CD4-positive, alpha-beta T cell treated with Interleukin-2 at 100 ng/mL for 4 hours (primary cell): Measurements from ENCODE around the gene TUSC1.
"Not testable (repeated sequence)": the region's sequence is repeated elsewhere in the genome, so short reads cannot be mapped to it uniquely, and the experiment has no call there.

Experiments
- DNase-seq: peaks from one replicate; pipeline ENCODE4 v3.0.0-alpha.2; 2020; ENCODE audit warnings: low spot score

Gene TUSC1

DNA sequence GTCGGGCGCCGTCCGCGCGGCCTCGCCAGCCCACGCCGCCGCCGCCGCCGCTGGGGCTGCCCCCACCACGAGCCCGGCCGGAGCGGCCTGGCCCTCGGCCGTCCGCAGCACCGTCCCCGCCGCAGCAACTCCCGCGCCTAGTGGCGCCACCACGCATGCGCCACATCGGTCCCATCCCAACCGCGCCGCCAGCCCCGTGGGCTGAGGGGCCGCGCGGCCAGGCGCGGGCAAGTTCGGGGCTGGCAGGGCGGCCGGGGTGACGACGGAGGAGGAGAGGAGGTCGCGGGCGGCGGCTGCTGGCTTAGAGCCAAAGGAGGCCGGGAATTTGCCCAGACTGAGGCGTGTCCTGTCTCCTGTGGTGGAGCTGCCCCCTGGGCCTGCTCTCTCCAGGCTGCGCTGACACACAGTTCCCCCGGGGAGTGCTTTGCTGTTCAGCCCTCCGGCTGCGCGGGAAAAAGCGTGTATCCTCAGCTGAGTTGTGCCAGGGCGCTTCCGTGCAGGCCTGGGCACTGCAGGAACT, at the start of gene TUSC1:
Gene TUSC1 (minus strand): TSS at position 298 of the 520 bp plus-strand sequence. CDS start 132 bp downstream, at position 166.
- no peak for DNase-seq

DNA sequence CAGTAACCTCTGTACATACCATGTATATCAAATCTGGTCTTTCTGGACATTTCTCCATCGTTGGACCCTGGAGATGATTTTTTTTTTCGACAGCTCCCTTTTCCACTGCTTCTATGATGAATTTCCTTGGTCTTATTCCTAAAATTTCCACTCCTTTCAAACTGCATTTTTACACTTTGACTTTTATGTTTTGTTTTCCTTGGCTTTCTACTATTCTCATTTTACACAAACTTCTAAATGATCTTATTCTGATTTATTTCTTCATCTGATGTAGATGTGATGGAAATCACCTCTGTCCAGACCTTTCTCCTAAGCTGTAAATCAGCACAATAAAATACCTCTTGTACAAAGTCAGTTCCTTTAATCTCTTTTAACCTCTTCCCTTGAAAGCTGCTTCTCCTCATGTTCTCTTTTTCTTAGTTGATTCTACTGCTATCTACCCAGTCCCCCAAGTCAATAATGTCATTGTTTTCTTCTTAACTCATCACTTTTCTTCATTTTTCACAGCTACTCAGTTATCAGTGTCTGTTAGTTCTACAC, 48.7 kb upstream of the TUSC1 start:
- no peak for DNase-seq

DNA sequence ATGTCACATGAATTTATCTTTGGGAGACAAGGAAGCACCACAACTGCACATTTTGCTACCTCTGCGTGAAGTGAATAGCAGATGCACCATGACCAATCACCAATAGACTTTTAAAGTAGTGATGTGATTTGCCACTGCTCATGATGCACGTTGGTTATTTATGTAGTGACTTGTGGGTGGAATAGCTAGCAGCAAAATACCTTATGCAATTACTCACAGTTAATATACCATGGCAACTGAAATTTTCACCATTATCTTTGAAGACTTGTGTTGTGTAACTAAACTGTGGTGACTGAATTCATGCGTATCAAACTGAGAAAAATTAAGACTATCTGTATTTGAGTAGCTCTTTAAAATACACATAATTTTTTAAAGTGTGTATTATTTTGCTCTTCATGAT, 46.2 kb upstream of the TUSC1 start:
- no peak for DNase-seq

DNA sequence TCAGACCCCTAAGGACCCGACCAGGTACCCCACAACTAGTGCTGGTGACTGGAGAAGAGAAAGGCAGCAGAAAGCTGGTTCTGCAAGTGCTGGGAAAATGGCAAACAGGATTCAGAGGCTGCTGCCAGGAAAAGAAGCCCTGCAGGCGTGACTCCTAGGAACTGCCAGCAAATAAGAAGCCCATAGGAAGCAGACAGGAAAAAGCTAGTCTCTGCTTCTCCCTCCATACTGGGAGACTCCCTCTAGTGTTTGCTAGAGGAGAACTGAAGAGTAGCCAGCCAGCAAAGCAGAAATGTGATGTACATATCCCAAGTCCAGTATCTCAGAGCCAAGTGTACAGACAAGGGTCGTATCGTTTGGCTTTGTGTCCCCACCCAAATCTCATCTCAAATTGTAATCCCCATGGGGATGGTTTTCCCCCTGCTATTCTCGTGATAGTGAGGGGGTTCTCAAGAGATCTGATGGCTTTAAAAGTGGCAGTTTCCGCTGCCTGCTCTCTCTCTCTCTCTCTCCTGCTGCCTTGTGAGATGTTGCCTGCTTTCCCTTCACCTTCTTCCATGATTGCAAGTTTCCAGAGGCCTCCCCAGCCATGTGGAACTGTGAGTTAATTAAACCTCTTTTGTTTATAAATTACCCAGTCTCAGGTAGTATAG, 38.1 kb upstream of the TUSC1 start:
- no peak for DNase-seq

DNA sequence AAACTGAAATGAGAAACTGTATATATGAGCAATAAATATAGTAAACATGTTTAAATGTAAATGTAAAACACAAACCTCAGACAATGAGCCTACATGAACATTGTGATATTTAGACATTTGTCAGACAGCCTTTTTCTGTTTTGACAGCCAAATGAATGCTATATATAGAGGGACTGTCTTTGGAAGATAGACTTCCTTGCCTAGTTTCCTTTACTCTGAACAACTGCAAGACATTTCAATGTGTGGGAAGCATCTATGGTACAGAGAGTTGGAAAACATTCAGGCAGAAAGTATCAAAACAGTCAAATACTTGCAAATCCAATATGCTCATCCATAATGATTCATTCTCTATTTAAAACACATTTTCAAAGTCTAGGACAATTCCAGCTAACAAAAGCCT, 31.7 kb upstream of the TUSC1 start:
- DNase-seq, result no peak

DNA sequence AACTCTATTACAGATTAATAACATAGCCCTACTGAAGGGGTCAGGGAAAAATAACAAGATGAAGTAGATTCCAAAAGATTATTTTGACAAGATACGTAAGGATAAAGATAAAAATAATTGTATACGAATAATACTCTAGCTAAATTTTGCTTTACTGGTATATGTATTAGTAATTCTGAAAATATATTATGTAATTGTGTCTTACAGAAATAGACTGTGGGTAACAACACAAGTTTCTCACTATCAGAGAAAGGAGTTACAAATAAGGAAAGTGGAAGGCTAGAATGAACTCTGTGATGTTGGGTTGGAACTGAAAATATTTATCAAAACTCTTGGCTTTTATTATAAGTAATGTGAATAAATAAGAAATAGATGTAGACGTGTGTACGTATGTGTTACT, 26.6 kb upstream of the TUSC1 start:
- no peak for DNase-seq

DNA sequence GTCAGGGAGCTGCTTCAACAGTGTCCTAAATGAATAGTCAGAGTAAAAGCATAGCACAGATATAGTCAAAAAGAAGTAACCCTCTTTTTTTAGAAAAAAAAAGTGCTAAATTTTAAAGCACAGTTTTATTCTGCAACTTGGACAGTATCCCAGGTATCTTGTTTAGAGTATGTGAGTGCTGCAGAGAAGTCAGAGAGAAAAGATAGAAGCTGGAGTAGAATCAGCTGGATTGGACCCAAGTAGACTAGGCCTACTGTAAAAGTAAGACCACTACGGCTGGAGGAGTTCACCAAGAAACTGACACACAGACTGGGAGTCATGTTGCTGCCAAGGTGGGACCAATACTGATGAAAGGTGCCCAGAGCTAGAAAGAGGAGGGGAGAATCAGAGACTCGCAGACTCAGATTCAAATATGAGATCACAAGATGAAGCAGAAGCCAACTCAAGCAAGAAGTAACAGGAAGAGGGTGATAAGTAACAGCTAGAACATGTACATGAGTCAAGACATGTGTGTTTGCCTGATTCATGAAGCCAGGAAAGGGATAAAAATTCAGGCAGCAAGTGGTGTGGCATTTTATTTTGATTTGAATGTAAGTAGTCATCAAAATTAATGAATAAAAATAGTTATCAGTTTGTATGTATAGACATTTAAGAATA, 25.6 kb upstream of the TUSC1 start:
- DNase-seq, result no peak

DNA sequence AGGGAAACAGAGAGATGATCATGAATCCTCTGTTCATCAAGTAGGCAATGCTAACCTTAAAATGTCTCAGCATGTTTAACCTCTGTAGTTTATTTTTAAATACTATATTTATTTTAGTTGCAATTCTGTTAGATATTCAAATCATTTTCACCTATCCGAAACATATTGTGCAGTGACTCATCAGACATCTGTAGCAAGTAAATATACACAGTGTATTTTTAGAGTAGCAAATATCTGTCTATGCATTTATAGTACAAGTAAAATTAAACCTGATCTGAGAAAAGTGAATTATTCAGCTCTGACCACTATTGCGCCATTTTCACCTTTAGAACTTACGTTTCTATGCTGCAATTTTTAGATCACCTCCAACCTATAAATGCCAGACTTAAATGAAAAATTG, 24.3 kb upstream of the TUSC1 start:
- DNase-seq, result no peak

DNA sequence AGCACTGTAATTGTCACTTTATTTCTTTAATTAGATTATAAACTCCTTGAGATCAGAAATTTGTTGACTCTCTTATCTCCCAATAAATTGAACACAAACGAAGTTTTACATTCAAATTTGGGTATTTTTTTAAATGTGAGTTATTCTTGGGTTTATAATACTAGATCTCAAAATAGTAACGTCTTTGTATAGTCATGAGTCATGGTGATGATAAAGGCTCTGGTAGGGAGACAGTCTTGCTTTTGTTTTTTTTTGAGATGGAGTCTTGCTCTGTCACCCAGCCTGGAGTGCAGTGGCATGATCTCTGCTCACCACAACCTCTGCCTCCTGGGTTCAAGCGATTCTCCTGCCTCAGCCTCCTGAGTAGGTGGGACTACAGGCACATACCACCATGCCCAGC, 22.7 kb upstream of the TUSC1 start:
- DNase-seq, result not testable (repeated sequence)

DNA sequence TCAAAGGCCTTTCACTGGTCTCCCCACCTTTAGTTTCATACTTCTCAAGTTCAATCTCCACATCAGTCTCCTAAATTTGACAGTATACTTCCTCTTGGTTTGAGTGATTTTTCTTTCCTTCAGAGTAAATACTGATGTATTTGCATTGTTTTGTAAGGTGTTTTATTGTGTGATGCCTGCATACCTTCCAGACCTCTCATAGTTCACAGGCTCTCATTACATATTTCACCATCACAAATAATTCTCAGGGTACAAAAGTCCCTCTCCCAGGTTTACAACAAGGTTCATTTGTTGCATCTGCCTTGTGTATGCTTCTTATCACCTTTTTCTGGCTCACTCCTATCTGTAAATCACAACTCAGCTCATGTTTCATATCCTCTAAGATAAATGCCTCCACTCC, 22.2 kb upstream of the TUSC1 start:
- DNase-seq, result no peak

DNA sequence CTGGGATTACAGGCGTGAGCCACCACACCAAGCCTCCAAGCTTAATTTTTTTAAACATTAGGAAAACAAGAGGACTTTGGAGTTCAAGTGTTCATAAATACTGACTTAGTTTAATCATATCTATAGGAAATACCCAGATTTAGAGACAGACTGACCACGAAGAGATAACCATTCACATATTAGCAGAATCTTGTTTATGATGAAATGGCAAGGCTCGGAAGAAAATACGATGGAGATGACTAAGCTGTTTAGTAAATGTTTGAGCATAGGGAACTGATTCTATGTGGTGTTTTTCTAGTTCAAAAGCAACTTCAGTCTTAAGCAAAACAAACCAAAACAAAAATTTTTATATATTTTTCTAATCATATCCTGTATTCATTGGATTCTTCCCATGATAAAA, 13.5 kb upstream of the TUSC1 start:
- no peak for DNase-seq

DNA sequence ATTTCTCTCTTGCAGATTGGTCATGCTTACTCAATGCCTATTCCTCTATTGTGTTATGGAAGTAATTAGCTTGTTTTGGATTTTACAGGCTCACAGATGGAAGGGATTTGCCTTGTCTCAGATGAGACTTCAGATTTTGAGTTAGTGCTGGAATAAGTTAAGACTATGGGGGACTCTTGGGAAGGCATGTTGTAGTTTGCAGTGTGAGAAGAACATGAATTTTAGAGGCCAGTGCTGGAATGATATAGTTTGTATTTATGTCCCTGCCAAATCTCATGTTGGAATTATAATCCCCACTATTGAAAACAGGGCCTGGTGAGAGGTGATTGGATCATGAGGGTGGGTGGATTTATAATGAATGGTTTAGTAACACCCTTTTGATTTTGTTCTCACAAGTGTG, 6.1 kb upstream of the TUSC1 start:
- DNase-seq, result no peak

DNA sequence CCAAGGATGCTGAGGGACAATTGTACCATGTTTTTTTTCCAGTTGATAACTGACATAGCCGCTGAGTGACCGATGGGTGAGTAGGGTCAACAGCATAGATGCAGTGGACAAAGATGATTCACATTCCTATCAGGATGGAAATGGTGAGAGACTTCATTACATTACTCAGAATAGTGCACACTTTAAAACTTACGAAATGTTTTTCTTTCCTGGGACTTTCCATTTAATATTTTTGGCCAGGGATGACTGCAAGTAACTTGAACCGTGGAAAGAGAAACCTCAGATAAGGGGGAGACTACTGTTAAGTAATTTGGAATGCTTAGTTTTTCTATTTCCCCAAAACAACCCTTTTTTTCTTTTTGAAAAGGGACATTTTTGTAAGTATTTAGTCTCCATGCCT, 3.0 kb upstream of the TUSC1 start:
- no peak for DNase-seq

DNA sequence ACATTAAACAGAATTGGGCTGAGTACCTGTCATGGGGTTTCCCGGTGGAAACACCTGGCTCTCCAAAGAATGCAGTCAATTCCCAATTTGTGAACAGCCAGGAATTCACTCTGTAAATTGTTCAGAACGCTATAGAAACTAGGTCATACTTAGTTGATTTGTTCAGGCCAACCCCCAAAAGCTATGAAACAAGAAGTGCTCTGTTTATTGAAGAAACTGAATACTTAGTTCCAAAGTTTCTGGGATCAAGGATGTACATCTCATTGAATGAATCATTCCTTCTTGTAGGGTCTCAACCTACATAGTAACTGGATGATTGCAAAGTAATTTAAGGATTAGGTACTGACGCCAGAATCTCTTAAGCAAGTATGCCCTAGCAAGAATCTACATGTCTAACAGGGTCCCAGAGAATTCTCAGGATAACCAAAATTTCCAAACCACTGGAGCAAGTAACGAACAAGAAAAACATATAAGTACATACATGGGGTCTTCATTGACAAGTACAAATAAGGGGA, 659 bp upstream of the TUSC1 start:
- no peak for DNase-seq

DNA sequence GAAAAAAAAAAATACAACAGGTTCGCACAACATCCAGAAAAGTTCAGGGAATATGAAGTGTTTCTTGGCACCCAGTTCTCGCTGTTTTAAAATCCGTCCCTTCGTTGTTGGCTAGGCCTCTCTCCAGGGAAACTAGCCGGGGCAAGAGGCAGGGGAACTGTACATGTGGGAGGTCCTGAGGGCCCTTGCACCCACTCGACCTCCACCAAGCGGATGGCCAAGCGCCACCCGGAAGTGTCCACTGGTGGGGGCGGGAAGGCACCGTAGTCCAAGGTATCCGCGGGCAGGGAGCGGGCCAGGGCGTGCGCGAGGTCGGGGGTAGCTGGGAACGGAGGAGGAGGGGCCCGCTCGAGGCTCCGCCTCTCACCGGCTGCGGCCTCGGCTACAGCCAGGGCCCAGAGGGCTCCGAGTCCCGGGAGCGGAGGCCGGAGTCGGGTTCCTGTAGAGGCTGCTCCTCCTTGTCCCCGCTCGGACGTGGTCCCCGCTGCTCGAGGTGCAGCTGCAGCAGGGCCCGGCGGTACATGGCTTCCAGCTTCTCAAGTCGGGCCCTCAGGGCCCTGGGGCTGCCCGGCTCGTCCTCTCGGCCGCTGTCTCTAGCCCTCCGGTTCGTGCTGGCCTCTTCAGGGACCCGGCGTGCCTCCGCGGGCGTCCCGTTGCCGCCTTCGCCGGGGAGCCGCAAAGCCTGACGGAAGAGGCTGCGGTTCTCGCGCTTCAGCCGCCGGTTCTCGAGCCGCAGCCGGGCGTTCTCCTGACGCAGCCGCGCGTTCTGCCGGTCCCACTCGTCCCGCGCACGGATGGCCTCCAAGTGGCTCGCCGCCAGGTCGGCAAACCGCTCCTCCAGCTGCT, 720 bp downstream of the TUSC1 start:
- no peak for DNase-seq

DNA sequence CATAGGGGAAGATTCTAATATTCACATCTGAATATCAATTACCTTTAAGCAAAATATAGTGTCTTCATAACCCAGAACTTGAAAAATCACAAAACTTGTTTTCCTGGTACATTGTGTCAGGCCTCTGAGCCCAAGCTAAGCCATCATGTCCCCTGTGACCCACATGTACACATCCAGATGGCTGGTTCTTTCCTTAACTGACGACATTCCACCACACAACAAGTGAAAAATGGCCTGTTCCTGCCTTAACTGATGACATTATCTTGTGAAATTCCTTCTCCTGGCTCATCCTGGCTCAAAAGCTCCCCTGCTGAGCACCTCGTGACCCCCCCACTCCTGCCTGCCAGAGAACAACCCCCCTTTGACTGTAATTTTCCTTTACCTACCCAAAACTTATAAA, 2.4 kb downstream of the TUSC1 start:
- DNase-seq, result not testable (repeated sequence)

DNA sequence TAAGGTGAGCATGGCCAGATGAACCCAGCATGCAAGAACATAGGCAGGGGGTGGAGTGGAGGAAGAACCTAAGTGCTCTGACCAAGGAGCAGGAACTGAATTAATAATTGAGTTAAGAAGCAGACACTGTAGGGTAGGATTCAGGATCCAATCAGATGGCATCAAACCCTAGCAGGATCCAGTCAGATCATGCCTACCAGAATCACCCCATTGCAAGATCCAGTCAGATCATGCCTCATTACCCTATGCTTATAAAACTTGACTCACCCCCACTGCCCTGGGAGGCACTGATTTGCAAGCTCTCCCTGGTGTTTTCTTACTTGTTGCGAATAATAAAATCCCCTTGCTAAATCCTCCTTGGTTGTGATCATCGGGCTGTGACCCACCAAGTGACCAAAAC, 19.7 kb downstream of the TUSC1 start:
- DNase-seq, result no peak

DNA sequence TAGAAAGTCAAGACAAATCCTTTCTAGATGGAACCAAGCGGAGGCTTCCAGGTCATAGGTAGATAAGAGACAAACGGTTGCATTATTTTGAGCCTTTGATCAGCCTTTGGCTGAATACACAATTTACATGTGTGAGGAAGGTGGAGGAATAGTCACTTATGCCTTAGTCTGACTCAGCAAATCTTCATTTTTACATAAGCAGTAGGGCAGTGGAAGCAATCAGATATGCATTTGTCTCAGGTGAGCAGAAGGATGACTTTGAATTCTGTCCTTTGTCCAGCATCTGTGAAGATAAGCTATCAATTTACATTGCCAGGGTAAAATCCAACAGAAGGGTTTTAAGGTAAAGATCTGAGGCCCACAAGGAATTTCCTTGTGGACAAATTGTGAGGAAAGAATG, 23.8 kb downstream of the TUSC1 start:
- DNase-seq, result no peak

DNA sequence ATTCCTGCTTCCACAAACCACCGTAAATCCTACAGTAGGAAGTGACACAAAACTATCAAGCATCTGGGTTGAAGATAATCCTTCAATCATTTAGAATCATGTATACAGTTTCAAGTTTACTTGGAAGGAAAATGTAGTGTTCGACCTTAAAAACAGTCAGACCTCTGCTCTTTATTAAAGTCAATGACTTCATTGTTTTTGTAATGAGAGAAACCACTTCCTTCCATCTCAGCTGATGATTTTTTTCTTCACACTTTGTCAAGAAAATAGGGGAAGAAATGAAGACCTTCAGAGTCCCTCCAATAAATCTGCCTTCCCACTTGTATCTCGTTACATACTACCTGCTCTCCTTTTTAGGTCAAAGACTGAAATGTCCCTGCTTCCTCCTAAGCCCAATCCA, 30.1 kb downstream of the TUSC1 start:
- no peak for DNase-seq

DNA sequence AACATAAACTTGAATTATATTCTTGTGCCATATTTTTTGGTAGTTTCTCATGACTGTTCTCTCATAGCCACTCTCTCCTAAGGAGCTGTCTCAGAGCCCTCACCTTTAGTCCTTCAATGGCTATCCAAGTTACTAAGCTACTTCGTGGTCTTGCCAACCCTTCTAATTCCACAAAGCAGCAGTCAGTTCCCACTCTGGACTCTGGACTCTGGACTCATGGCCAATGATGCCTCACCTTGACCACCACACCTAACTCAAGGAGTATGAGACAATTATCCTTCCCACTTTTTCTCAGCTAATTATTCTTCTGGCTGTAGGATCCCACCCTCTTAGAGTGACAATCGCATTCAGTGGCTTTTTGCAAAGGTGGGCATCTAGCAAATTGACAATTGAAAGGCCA, 42.2 kb downstream of the TUSC1 start:
- no peak for DNase-seq

DNA sequence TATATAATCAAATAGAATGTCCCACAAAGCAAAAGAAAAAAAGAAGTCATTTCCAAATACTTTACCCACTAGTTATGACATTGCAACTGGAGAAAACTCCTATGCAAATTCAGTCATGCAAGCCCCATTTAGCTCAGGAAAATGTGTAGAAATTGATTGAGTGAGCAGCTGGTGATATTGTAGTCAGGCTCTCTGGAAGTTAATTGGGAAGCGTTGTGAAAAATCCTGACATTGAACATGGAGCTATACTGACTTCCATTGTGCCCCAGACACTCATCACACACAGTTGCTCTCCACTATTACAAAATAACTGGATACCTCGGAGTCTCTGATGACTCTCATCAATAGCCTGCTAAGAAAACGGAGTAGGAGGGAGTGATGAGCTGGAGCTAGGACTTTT, 49.0 kb downstream of the TUSC1 start:
- no peak for DNase-seq
